Head of caudate nucleus (tissue), 42 donors: ENCODE data around the gene ST6GALNAC6.

ENCODE experiments used
- DNase-seq, 42 donors: peaks; one replicate each; pipeline versions ENCODE4 v3.0.0 to v3.0.0-alpha.2; 2020 to 2021; ENCODE audit warnings: mixed read lengths in 7 of 42
- intact Hi-C: fragments of 100-400 bp; cut with DNase I; formaldehyde crosslinking; loops from one replicate; pipeline ENCODE4 v1.15.0; 2022

The ST6GALNAC6 gene

DNA sequence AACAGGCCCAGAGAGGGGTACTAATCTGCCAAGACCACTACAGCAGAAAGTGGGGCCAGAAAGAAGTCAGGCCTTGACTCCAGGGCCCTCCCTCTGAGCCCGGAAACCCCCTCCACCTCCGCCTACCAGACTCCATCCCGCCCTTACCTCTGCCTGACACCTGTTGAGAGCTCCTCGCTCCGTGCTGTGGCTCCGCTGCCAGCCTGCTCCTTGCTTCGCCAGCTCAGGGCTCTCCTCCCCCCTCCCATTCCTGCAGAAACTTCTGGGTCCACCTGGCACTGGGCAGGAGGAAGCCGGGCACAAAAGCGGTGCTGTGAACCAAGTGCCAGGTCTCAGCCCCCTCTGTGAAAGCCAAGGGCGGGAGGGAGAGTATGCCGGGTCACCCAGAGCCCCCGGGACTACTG, 6.4 kb upstream of the ST6GALNAC6 start:
- DNase-seq, result peak in 23 of 42 donors; percentile 18 to 83 (median 56)
- intact Hi-C loops, result no loop called here

DNA sequence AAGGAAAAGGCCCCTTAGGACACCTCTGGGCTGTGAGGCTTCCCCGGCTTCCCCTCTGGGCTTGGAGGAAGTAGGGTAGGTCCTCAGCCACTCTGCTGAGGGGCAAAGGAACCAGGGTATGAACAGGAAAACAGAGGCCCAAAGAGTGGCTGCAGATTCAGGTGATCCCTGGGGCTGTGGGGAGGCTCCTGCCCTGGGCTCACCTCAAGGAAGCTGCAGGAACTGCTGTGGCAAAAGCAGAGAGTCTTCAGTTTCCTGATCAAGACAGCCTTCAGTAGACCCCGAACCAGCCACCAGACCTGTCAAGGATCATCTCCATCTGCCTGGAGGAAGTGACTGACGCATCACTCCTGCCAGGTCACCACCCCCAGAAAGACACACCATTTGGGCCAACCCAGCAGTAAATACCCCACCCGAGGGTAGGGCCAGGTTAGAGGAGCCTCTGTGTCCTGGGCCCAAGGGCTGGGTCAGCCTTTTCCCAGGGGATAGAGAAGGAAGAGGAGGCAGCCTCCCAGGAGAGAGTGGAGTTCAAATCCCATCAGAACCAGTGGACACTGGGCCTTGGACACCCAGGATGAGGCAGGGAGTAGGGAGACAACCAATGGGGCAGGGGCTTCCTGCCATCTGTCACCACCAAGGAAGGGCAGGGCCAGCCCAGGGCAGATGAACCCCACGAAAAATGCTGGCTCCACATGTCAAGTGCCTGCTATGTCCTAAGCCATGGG, 5.8 kb upstream of the ST6GALNAC6 start:
- peak in 1 of 42 donors; percentile 16 for DNase-seq
- intact Hi-C loops, result no loop called here

DNA sequence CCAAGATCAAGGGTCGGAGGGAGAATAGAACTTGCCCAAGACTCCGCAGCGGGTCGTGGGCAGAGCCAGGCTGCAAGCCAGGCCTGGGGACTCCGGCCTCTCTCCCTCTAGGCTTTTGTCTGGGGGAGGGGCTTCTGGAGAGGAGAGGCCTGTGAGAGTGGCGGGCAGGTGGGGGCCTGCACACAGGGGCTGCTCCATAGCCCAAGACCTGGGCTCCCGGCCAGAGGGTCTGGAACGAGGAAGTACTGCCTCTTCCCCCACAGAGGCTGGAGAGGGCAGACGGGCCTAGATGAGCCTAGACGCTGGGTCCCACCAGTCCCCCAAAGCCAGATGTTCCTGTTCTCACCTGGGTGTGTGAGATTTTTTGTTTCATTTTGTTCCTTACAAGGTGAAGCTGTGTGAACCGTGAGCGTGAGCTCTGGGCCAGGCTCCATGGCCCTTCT, 5.2 kb upstream of the ST6GALNAC6 start:
- intact Hi-C loops, result no loop called here
- peak in 9 of 42 donors; percentile 17 to 58 (median 35) for DNase-seq

DNA sequence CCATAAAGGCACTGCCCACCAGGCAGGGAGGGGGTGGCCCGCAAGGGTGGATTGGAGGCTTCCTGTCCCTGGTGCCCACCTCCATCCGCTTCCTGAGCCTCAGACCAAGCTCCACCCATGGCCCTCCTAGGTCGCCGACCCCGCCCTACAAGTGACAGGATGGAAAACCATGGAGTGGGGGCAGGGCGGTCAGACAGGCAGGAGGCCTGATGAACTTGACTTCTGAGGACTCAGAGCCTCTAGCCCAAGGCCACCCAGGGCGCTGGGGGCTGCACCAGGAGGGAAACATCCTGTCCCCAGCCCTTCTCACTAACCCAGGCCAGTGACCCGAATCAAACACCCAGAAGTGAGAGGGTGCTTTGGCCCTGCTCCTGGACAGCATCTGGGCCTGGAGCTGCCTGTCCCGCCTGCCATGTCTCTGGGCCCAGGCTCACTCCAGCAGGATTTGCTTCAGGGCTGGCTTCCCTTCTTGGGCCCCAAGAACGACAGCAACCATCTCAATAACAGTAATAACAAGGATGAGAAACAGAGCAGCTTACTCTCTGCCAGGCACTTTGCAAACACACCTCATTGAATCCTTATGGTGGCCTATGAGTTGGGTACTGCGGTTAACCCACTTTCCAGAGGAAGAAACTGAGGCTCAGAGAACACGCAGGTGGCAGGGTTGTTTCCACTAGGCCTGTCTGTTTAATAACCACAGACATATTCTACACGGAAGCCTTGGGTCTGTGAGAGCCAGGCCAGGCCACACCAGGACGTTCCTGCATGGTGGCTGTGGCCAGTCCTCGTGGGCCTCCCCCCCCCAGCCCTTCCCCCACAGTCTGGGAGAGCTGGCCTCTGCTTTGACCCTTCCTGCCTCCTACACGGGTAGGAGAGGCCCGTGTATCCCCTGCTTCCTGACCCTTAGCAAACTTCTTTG, 4.4 kb upstream of the ST6GALNAC6 start:
- intact Hi-C loops, result no loop called here
- DNase-seq, result peak in 1 of 42 donors; percentile 36

DNA sequence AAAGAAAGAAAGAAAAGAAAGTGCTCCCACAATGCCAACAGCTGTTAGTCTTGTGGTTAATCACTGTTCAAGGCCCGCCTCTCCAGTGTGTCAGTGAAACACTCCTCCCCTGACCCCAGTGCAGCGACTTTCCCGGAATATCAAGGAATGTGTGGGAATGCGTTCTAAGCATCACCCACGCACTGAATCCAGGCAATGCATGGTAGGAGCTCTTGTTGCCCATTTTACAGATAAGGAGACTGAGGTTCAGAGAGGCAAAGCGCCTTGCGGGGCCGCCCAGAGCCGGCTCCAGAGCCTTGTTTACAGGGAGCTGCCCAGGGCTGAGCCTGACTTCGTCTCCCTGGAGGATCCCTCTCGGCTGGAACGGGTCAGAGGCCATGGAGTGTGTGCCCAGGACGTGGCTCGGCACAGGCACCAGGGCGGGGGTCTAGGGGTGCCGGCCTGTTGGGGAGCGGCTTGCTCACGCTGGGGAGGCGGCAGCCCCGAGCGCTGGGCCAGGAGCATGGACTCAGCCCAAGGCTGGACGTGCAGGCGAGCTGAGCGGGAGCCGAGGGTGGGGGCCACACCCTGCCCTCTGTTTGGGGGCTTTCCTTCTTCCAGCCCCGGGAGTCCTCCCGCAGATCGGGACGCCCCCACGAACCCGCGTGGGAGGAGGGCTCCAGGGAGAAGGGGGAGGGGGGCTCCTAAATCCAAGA, 823 bp downstream of the ST6GALNAC6 start:
- peak in 33 of 42 donors; percentile 26 to 85 (median 62) for DNase-seq
- intact Hi-C loops, result no loop called here

DNA sequence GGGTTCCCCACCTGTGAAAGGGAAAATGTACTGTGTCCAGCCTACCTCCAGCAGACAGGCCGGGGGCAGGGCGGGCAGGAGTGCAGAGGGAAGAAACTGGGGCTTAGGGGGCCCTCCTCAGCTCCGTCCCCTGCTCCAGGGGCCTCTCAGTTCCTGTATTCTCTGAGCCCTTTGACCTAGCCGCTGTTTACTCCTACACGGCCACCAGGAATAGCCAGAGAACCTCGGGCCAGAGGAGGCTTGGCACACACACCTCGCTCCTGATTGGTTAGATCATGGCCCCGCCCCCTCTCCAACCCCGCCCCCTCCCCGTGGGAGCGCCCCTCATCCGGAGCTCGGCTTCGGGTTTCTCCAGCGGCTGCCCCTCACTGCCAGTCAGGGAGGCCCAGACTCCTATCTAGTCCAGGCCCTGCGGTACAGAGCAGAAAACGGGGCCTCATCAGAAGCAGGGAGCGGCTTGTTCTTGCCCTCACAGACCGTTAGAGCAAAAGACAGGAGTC, 2.2 kb downstream of the ST6GALNAC6 start:
- DNase-seq, result peak; percentile 68 to 91 (median 80)
- intact Hi-C loops, result no loop called here

DNA sequence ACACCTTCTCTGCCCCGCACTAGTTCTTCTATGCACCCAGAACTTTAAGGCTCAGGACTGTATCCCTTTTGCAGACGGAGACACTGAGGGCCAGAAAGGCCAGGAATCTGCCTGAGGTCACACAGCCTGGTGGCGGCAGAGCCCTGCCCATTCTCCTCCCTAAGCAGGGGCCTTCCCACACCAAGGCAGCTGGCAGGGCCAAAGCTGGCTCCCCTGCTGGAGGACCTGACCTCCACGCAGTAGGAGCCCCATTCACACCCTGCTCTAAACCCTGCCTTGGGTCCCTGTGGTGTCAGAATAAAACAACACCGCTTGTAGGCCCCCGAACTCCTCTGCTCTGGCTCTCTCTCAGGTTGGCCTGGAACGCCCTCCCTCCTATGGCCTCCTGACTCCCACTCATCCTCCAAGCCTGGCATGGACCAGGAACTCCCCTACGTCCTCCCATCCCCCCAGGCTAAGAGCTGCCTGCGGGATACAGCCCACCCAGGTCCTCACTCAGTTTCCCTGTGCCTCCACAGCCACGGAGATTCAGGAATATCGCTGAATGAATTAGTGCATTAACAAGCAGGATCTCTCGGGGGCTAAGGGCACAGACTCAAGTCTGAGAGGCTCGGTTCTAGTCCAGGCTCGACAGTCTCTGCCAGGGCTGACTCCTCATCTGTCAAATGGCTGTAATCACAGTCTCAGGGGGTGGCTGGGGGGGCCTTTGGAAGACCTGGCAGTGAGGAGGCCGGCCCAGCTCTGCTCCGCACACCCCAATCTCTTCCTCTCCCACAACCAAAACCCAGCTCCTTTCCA, 2.8 kb downstream of the ST6GALNAC6 start:
- peak in 1 of 42 donors; percentile 36 for DNase-seq
- intact Hi-C loops, result no loop called here

DNA sequence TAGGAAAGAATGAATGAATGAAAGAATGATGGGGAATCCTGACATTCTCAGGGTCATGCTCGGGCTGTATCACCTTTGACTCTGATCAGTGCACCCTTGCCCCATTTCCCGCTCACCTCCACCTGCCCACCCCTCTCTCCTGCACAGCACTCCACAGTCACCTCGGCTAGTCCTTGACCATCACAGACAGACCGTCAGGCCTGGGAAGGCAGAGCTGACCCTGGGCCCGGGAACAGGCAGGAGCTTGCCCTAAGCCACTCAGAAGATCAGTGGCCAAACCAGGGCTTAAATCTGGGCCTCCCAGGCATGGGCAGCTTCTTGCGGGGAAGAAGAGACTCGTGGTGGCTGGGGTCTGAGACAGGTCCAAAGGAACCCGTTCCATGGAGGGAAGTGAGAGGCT, 3.6 kb downstream of the ST6GALNAC6 start:
- intact Hi-C loops, result no loop called here
- no peak for DNase-seq

DNA sequence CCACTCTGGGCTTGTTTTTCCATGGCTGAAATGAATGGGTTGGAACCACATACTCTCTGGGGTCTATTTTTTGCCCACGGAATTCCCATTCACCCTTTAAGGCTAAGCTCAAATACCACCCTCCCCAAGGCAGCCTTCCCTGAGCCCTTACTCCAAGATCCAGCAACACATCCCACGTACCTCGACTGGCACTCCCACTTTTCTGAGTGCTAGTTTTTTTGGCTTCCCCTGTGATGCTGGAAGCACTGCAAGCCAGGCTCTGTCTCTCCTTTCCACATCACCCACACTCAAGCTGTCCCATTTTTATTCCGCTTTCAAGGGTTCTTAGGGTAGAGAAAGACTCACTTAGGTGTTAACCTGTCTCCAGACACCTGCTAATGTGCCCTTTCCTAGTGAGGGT, 6.0 kb downstream of the ST6GALNAC6 start:
- intact Hi-C loops, result no loop called here
- peak in 7 of 42 donors; percentile 34 to 73 (median 63) for DNase-seq

DNA sequence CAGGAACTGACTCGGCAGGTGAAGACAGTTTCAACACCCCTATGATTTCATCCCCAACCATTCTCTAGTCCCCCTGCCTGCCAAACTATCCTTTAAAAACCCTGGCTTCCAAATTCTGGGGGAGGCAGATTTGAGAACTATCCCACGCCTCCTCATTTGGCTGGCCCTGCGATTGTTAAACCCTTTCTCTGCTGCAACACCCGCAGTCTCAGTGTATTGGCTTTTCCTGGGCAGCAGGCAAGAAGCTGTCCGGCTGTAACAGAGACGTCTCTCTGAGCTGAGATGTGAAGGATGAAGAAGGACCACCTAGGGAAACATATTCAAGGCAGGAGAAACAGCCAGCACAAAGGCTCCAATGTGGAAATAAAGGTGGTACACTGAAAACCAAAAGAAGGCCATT, 6.6 kb downstream of the ST6GALNAC6 start:
- DNase-seq, result no peak
- intact Hi-C loops, result no loop called here

DNA sequence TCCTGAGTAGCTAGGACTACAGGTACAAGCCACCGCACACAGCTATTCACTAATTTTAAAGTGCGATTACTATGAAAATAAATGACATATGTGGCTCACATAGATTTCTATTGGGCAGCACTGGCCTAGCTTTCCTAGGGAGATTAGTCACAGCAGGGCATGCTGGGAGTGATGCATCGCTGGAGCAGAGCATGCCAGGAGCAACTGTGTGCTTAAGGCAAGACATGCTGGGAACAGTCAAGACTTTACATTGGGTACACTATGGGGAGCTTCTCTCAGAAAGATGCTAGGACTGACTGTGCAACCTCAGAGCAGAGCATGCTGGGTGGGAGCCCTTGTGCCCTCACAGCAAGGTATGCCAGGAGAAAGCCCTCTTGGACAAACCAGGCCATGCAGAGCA, 9.3 kb downstream of the ST6GALNAC6 start:
- no peak for DNase-seq
- intact Hi-C loops, result no loop called here

DNA sequence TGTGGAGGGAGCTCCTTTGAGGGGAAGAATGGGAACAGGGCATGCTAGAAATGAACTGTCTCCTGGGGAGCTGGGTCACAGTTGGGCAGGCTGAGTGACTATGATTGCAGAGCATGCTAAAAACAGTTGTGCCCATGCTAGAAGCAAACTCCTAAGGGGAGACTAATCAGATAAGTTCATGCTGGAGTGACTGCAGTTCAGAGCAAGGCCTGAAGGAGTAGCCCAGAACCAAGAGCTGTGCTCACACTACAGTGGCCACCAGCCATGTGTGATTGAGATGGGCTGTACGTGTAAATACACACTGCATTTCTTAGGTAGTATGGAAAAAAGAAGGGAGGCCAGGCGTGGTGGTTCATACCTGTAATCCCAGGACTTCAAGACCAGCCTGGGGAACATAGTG, 11.6 kb downstream of the ST6GALNAC6 start:
- intact Hi-C loops, result no loop called here
- no peak for DNase-seq

DNA sequence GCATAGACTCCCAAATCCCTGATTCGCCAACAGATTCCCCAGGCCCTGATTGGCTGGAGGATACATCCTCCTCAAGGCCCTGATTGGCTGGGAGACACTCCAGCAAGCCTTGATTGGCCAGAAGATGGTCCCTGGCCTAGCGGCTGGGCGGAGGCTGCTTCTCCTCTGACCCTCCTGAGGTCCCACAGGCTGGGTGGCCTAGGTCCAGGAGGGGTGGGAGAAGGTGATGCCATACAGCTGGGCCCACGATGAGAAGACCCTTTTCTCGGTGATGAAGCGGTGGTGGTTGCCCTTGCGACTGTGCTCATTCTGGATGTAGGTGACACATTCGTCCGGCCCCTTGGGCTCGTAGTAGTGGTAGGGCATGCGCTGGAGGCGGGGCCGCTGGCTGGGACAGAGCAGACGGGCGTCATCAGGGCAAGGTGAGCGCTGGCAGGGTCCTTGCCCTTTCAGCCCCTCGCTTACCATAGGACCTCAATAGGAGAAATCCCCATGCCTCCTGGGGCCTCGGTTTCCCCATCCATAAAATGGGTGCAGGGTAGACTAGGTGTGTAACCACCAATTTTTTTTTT, 12.9 kb downstream of the ST6GALNAC6 start:
- intact Hi-C loops, result no loop called here

DNA sequence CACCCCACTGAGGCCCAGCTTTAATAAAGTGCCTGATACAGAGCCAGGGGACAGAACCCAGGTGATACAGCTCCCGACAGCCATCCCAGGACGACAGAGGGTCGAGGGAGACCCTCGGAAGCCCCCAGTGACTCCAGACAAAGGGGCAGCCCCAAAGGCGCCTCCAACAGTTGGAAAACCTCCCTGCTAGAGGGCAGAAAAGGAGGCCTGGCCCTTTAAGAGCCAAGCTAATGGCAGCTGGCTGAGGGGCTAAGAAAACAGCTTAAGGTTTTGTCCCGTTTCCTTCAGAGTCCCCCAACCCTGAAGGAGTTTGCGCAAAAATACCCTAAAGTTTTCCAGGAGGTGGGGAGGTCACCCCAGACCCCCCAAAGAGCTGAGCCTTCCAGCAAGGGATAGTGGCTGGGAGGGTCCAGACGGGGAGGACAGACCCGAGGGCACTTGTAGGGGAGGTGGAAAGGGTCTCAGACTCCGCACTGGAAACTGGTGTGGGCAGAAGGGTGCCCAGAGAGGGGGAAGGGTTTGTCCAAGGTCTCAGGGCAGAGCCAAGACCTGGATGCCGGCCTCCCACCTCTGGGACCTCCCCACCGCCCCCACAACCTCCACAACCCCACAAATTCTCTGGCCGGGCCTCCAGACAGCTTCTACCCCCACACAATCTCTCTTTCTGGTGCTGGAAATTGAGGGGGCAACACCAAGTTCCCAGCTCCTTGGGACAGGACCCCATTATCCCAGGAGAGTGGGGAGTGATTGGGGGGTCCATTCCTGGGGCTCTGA, 13.7 kb downstream of the ST6GALNAC6 start:
- intact Hi-C loops, result no loop called here
- DNase-seq, result no peak

More for the DNA sequence above, 12.9 kb downstream of the ST6GALNAC6 start:
- no peak for DNase-seq

DNA sequence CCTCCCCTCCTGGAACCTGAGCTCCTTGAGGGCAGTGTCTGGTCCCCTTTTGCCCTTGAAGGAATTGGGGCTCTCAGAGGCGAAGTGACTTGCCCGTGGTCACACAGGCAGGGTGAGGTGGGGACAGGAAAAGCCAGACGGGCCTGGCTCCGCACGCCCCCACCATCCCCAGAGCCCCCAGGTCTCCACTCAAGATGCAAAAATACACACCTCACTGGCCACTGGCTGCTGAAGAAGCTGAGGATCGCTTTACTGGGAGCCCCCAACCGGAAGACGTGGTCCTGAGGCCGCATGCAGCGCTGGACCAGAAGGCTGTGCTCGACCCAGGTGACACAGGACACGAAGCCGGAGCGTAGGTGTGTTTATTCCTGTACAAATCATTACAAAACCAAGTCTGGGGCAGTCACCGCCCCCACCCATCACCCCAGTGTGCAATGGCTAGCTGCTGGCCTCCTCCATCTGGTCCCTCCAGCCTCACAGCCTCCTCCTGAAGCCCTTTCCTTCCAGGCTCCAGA, 14.4 kb downstream of the ST6GALNAC6 start:
- intact Hi-C loops, result no loop called here
- DNase-seq, result no peak

DNA sequence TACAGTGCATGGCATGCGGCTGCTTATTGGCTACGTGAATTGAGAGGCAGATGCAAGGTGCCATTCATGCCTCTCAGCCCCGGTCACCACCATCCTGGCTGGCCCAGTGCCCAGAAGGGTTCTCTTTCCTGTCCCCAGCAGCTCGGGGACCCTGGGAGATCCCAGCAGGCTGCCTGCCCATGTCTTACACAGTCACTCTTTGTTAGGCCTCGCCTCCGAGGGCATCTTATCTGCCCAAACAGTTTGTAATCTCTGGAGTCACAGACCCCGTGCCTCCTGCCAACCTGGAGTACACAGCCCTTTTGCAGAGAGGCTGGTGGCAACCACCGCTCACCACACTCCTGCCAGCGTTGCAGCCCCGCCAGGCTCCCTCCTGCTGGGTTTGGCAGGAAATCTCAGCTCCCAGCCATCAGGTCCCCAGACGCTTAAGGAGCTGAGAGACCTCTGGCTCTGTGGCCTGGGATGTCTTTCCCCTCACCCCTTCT, 14.9 kb downstream of the ST6GALNAC6 start:
- intact Hi-C loops, result no loop called here
- DNase-seq, result peak in 16 of 42 donors; percentile 25 to 67 (median 42)

DNA sequence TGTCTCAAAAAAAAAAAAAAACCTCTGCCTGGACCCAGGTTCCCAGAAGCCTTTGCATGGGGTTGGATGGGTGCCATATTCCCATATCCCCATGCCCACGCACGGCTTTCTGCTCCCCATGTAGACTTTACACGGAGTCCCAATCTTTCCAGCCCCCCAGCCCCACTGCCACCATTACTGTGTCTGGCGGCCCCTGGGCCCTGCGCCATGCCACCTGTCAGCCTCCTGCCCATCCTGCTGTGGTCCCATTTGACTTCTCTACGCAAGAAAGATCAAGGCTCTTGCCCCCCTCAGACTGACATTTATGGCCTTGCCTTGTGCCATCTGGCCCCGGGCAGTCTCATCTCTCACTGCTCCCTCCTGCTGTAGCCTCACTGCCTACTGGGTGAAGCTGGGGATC, 15.4 kb downstream of the ST6GALNAC6 start:
- DNase-seq, result no peak
- intact Hi-C loops, result no loop called here
